Measurements from ENCODE around the gene NREP. TPM values are rescaled to one million over a fixed set of nuclear protein-coding genes. Genes with fewer than 3 reads are reported as not detected.
A peak's percentile ranks its signal among the peaks of the same experiment; 100 is the strongest.

The NREP gene
- total RNA-seq, 1 experiment from 2014 or later: 163 TPM

DNA sequence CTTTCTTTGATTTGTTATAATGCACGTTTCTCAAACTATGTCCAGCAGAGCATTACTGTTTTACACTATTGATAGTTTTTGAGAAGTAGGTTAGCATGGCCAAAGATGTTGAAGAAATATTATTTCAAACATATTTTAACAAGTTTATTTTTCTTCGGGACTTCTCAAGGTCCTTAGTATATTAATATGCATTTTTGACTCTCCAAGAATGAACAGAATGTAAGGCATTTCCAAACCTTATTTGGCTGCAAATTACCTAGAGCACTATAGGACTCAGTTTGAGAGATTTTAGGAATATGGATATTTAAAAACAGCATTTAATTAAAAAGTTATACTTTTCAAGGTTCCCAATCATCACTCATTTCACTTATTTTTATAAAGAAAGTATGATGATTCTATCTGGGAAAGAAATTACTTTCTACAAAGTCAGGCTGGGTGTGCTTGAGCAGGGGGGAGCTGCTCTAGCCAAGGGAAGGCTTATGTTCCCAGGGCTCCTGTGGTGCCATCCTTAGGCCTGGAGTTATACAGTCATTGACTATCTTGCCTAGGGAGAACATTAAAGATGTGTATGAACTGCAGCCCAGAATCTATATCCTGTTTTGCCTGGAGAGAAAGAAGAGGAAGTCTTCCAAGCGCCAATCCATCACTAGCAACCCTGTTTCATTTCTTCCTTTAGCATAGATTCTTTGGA is 27.6 kb upstream of the NREP start:
- Mint-ChIP-seq H3K27ac (peak overlapping the region in 1 of 3 experiments; percentile 21; a peak in 3 of 7 replicates), H3K36me3 (ENCODE audit: insufficient read depth in 1 of 3, low read depth in 3 of 3) (no peaks in the 10 kb centered on the region), H3K9me3 (no peaks in the 10 kb centered on the region), H3K4me3 (no peak overlapping the region), H3K4me1 (peaks cover 14 to 21% of the 10 kb centered on the region in 2 experiments), H3K27me3 (ENCODE audit: low read depth) (no peaks in the 10 kb centered on the region; the same call in 1 of the 2 replicates)
- no peak overlapping the region for H2BK120ac ChIP-seq (ENCODE audit: low read depth, low read length, poor library complexity, severe bottlenecking)
- no peak overlapping the region for H2AK5ac ChIP-seq (ENCODE audit: insufficient read length, low read length)
- no peak overlapping the region for H2AFZ ChIP-seq (ENCODE audit: low read length)
- no peaks in the 10 kb centered on the region for H3K79me2 ChIP-seq (ENCODE audit: insufficient read depth, low read length)
- no CpG with 5 or more reads among the region's 3 CpGs for WGBS (ENCODE audit: extremely low coverage, insufficient read length, low lambda C conversion rate)
- H3K23me2 ChIP-seq (ENCODE audit: insufficient read length, low read depth, low read length, poor library complexity, severe bottlenecking): no peaks in the 10 kb centered on the region
- H3K4me2 ChIP-seq (ENCODE audit: insufficient read depth, insufficient read length, low read length): no peak overlapping the region
- no peak overlapping the region for H3K23ac ChIP-seq (ENCODE audit: insufficient read length, low read depth, low read length)
- H3K9me3 ChIP-seq (ENCODE audit: control insufficient read depth, low read depth, low read length): no peaks in the 10 kb centered on the region
- H3K79me1 ChIP-seq (ENCODE audit: insufficient read depth, low read depth, low read length, poor library complexity, severe bottlenecking): no peaks in the 10 kb centered on the region
- no peaks in the 10 kb centered on the region for H3K27me3 ChIP-seq (ENCODE audit: insufficient read depth, low read length)
- H4K91ac ChIP-seq (ENCODE audit: insufficient read length, low read depth, low read length): no peak overlapping the region
- DNase-seq: no peak
- no peak overlapping the region for H3K4ac ChIP-seq (ENCODE audit: low read depth, low read length)
- H4K8ac ChIP-seq (replicated peaks; ENCODE audit: insufficient read length, low read depth, low read length): no peak overlapping the region
- no peak overlapping the region for H3K27ac ChIP-seq (ENCODE audit: insufficient read length, low read depth, low read length)
- no peak overlapping the region for H3T11ph ChIP-seq (ENCODE audit: low read length)
- H2BK12ac ChIP-seq (ENCODE audit: insufficient read length, low read depth, low read length): no peak overlapping the region
- no peak overlapping the region for H4K5ac ChIP-seq (ENCODE audit: insufficient read length, low read depth, low read length)
- H3K4me1 ChIP-seq (ENCODE audit: insufficient read depth, low read length): peaks cover 2% of the 10 kb centered on the region; the same call in 1 of the 2 replicates
- H2BK20ac ChIP-seq (ENCODE audit: low read depth, low read length, poor library complexity, severe bottlenecking): no peak overlapping the region
- no peaks in the 10 kb centered on the region for H4K20me1 ChIP-seq (ENCODE audit: control insufficient read depth, insufficient read depth, insufficient read length)
- no peak overlapping the region for H3K14ac ChIP-seq (ENCODE audit: insufficient read depth, low read length)
- no peak overlapping the region for H2BK5ac ChIP-seq (ENCODE audit: insufficient read length, low read length)
- TF ChIP-seq, protein P1, sequence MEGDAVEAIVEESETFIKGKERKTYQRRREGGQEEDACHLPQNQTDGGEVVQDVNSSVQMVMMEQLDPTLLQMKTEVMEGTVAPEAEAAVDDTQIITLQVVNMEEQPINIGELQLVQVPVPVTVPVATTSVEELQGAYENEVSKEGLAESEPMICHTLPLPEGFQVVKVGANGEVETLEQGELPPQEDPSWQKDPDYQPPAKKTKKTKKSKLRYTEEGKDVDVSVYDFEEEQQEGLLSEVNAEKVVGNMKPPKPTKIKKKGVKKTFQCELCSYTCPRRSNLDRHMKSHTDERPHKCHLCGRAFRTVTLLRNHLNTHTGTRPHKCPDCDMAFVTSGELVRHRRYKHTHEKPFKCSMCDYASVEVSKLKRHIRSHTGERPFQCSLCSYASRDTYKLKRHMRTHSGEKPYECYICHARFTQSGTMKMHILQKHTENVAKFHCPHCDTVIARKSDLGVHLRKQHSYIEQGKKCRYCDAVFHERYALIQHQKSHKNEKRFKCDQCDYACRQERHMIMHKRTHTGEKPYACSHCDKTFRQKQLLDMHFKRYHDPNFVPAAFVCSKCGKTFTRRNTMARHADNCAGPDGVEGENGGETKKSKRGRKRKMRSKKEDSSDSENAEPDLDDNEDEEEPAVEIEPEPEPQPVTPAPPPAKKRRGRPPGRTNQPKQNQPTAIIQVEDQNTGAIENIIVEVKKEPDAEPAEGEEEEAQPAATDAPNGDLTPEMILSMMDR (conservative IDR thresholded peaks at IDR 0.05): no peak
- no peak overlapping the region for H3K56ac ChIP-seq (ENCODE audit: insufficient read length, low read depth, low read length)
- H3K9ac ChIP-seq (ENCODE audit: extremely low read depth, insufficient read length, low read length): no peak overlapping the region
- H2BK15ac ChIP-seq (ENCODE audit: low read depth, low read length): no peak overlapping the region
- H3K18ac ChIP-seq (ENCODE audit: insufficient read length, low read depth, low read length): no peak overlapping the region
